DOHH2 (cell line): Measurements from ENCODE around the gene ARFGEF3.

ENCODE experiments used
- EZH2phosphoT487 ChIP-seq: fragments of 200-600 bp; sonication (generic); IDR thresholded peaks from 2 replicates; pipeline ENCODE4 v1.6.1; 2017; ENCODE audit warnings: borderline replicate concordance, mild to moderate bottlenecking, antibody characterized with exemption, low read length, moderate library complexity, mixed read lengths
- TF ChIP-seq, protein P1 (sequence below): fragments of 200-600 bp; sonication (generic); IDR thresholded peaks from one replicate; pipeline ENCODE4 v1.5.1; 2014; ENCODE audit warnings: antibody characterized with exemption, mild to moderate bottlenecking, low read depth, low read length; ENCODE audit not compliant: poor library complexity, severe bottlenecking

DNA sequence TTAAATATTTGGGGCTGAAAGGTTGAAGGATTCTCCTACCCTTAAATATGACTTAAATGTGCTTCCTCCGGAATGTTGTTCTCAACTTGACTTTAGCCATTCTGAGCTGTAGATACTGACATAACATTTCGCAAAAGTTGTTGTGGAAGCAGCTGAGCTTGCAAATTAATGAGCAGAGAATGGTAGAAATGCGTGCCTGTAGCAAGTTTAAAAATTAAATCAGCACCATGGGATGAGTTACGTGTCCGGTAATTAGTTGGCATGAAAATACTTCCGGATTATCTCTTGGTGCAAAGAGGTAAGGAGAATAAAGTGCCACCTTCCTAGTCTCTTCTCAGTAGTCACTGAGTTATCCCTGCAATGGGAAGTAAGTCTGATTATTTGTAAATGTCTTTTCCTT lies 80.2 kb downstream of the ARFGEF3 start:
- TF ChIP-seq, protein P1, sequence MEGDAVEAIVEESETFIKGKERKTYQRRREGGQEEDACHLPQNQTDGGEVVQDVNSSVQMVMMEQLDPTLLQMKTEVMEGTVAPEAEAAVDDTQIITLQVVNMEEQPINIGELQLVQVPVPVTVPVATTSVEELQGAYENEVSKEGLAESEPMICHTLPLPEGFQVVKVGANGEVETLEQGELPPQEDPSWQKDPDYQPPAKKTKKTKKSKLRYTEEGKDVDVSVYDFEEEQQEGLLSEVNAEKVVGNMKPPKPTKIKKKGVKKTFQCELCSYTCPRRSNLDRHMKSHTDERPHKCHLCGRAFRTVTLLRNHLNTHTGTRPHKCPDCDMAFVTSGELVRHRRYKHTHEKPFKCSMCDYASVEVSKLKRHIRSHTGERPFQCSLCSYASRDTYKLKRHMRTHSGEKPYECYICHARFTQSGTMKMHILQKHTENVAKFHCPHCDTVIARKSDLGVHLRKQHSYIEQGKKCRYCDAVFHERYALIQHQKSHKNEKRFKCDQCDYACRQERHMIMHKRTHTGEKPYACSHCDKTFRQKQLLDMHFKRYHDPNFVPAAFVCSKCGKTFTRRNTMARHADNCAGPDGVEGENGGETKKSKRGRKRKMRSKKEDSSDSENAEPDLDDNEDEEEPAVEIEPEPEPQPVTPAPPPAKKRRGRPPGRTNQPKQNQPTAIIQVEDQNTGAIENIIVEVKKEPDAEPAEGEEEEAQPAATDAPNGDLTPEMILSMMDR, result no peak
- no peak for TF ChIP-seq EZH2phosphoT487
